Esophagus squamous epithelium (tissue), 5 donors: ENCODE results near the gene DNAJA2. TPM values are rescaled to one million over a fixed set of nuclear protein-coding genes. Genes with fewer than 3 reads are reported as not detected.

ENCODE experiments used
- DNase-seq: peaks from one replicate; lab custom pipeline; 2025; lab: John Stamatoyannopoulos, UW
- H3K27ac ChIP-seq, 4 donors: fragments of 200-600 bp; sonication (generic); one replicate each; pipeline ENCODE4 v1.5.1; 2016 to 2019; ENCODE audit warnings: mild to moderate bottlenecking in 1 of 4
- H3K27me3 ChIP-seq, 4 donors: fragments of 200-600 bp; sonication (generic); 1 replicate in 3 of 4; 2 replicates in 1 of 4; pipeline versions ENCODE4 v1.5.1 to v1.6.0; 2017 to 2021; ENCODE audit warnings: antibody characterized with exemption in 1 of 4
- H3K36me3 ChIP-seq, 3 donors: fragments of 200-600 bp; sonication (generic); one replicate each; pipeline ENCODE4 v1.5.1; 2016 to 2019
- H3K4me1 ChIP-seq, 3 donors: fragments of 200-600 bp; sonication (generic); one replicate each; pipeline ENCODE4 v1.5.1; 2017 to 2019
- H3K4me3 ChIP-seq, 4 donors: fragments of 200-600 bp; sonication (generic); 1 replicate in 3 of 4; 2 replicates in 1 of 4; pipeline ENCODE4 v1.5.1; 2016 to 2019; ENCODE audit warnings: mild to moderate bottlenecking in 2 of 4, moderate library complexity in 1 of 4
- H3K9me3 ChIP-seq, 3 donors: fragments of 200-600 bp; sonication (generic); one replicate each; pipeline ENCODE4 v1.5.1; 2016 to 2019
- POLR2A ChIP-seq, 4 donors: fragments of 450-650 bp; IDR thresholded peaks; one replicate each; pipeline ENCODE4 v1.6.1; 2017; ENCODE audit warnings: antibody characterized with exemption in 4 of 4, mild to moderate bottlenecking in 4 of 4, moderate library complexity in 3 of 4
- WGBS, 2 donors: methylation state at CpG; one replicate each; pipeline ENCODE4 v1.1.5; 2018; 5-methylcytosine and 5-hydroxymethylcytosine counted together
- intact Hi-C: fragments of 100-400 bp; cut with DNase I; formaldehyde crosslinking; loops from one replicate; pipeline ENCODE4 v1.15.0; 2022
- total RNA-seq, 4 donors: library from RNA; depleted of rRNA; stranded (reverse); fragments of >200 nt; gene quantifications; one replicate each; pipeline ENCODE4 v1.1.0, GENCODE V29; 2016
- TF ChIP-seq, protein P1 (sequence below), 6 experiments: fragments of 450-650 bp in 4 of 6; fragments of 200-600 bp in 2 of 6; sonication (generic) in 2 of 6; IDR thresholded peaks; one replicate each; pipeline ENCODE4 v1.5.1; 2016 to 2019; ENCODE audit warnings: antibody characterized with exemption in 6 of 6, mild to moderate bottlenecking in 4 of 6, moderate library complexity in 4 of 6
- donor health status: DM: yes; HTN: yes; CAD: no.

The DNAJA2 gene
- total RNA-seq, 4 donors from 2014 or later, result 39.0 to 69.7 (median 58.2) TPM

GRCh38 chr16:46929378-46930332 is 43.8 kb downstream of the DNAJA2 start:
- 47 to 65% methylated on average over 10 to 41 of the region's 43 CpGs for WGBS, 2 donors
- H3K27ac ChIP-seq, result no peak overlapping the region
- intact Hi-C loops, result no loop called here

DNA sequence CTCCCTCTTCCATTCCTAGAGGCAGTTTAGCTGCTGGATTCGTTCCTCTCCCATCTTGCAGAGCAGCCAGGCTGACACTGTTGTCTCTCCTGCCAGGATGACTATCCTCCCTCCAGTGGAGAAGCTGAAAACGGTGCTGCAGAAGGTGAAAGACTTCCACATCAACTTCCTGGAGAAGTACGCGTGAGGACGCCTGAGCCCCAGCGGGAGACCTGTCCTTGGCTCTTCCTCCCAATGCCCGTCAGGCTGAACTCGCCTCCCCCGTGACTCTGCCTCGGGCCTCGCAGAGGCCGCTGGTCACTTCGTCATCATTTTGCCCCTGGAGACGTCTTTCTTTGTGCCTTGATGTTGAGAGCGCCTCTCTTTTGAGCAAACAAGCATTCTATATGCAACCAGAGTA is 44.7 kb downstream of the DNAJA2 start:
- TF ChIP-seq, protein P1, sequence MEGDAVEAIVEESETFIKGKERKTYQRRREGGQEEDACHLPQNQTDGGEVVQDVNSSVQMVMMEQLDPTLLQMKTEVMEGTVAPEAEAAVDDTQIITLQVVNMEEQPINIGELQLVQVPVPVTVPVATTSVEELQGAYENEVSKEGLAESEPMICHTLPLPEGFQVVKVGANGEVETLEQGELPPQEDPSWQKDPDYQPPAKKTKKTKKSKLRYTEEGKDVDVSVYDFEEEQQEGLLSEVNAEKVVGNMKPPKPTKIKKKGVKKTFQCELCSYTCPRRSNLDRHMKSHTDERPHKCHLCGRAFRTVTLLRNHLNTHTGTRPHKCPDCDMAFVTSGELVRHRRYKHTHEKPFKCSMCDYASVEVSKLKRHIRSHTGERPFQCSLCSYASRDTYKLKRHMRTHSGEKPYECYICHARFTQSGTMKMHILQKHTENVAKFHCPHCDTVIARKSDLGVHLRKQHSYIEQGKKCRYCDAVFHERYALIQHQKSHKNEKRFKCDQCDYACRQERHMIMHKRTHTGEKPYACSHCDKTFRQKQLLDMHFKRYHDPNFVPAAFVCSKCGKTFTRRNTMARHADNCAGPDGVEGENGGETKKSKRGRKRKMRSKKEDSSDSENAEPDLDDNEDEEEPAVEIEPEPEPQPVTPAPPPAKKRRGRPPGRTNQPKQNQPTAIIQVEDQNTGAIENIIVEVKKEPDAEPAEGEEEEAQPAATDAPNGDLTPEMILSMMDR (IDR thresholded peaks at IDR 0.05), result no peak
- TF ChIP-seq POLR2A (IDR thresholded peaks at IDR 0.05), result no peak
- Histone ChIP-seq H3K27me3 (no peaks in the 10 kb centered on the region), H3K9me3 (no peaks in the 10 kb centered on the region), H3K4me1 (peaks cover 0 to 21% (median 3%) of the 10 kb centered on the region in 3 donors), H3K36me3 (peaks cover 10 to 78% (median 10%) of the 10 kb centered on the region in 3 donors), H3K27ac (no peak overlapping the region), H3K4me3 (no peak overlapping the region)
- intact Hi-C loops, result no loop called here
- WGBS, 2 donors, result 79 to 85% methylated on average over 15 of the region's 15 CpGs
- no peak for DNase-seq

More at GRCh38 chr16:46929378-46930332, 43.8 kb downstream of the DNAJA2 start:
- DNase-seq, result no peak
- H3K4me3 ChIP-seq, result no peak overlapping the region
- no peak for TF ChIP-seq POLR2A (IDR thresholded peaks at IDR 0.05)
- TF ChIP-seq, protein P1 (IDR thresholded peaks at IDR 0.05), result peak; percentile 73 to 93 (median 80)
- peaks cover 0 to 13% (median 0%) of the 10 kb centered on the region in 3 donors for H3K4me1 ChIP-seq
- H3K27me3 ChIP-seq, result no peaks in the 10 kb centered on the region
- H3K9me3 ChIP-seq, result no peaks in the 10 kb centered on the region
- H3K36me3 ChIP-seq, result peaks cover 3 to 70% (median 10%) of the 10 kb centered on the region in 3 donors

- intact Hi-C loops, result no loop called here
- Histone ChIP-seq H3K9me3 (no peaks in the 10 kb centered on the region), H3K36me3 (peaks cover 14 to 94% (median 15%) of the 10 kb centered on the region in 3 donors), H3K27ac (no peak overlapping the region), H3K4me1 (peaks cover 0 to 31% (median 3%) of the 10 kb centered on the region in 3 donors), H3K4me3 (no peak overlapping the region), H3K27me3 (no peaks in the 10 kb centered on the region)
- WGBS, 2 donors, result 93 to 98% methylated on average over 4 to 5 of the region's 8 CpGs
- no peak for TF ChIP-seq POLR2A (IDR thresholded peaks at IDR 0.05)
- TF ChIP-seq, protein P1 (IDR thresholded peaks at IDR 0.05), result no peak
- no peak for DNase-seq
Observed at GRCh38 chr16:46927273-46927672, 46.2 kb downstream of the DNAJA2 start.

DNA sequence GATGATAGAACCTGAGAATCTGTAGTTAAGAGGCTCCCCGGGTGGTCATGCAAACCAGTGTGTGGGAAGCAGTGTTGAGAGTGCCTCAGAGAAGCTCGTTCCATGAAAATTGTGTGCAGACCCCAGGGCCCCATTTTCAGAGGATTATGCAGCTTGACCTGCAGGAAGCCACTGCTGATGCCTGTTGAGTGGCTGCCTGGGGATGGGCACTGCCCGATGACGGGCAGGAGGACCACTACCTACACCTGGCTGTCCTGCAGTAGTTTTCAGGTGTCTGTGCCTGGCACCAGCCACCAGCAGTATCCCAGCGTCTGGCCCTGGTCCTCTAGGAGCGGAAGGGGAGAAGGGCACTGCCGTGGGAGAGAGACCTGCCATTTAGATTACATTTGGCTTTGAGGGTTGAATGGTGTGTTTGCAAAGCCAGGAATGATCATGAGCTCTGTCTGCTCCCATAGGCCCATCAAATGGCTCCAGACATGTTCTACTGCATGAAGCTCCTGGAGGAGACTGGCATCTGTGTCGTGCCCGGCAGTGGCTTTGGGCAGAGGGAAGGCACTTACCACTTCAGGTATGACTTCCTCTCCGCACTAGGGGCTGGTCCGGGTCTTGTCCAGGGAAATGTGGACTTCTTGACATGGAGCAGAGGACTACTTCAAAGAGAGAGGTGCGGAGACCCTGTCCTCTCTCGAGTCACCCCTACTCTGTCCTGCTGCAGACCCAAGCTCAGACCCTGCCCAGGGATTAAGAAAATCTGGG is 46.8 kb downstream of the DNAJA2 start:
- H3K4me3 ChIP-seq, result no peak overlapping the region
- H3K9me3 ChIP-seq, result no peaks in the 10 kb centered on the region
- DNase-seq, result no peak
- no peaks in the 10 kb centered on the region for H3K27me3 ChIP-seq
- no peak overlapping the region for H3K27ac ChIP-seq
- no peak for TF ChIP-seq POLR2A (IDR thresholded peaks at IDR 0.05)
- TF ChIP-seq, protein P1 (IDR thresholded peaks at IDR 0.05), result no peak
- H3K36me3 ChIP-seq, result peaks cover 15 to 100% (median 17%) of the 10 kb centered on the region in 3 donors
- 84 to 89% methylated on average over 10 of the region's 13 CpGs for WGBS, 2 donors
- H3K4me1 ChIP-seq, result peaks cover 0 to 37% (median 3%) of the 10 kb centered on the region in 3 donors
- intact Hi-C loops, result no loop called here
